AG10803 (cell line): Measurements from ENCODE around the gene RUFY1.
"Not testable (repeated sequence)": the region's sequence is repeated elsewhere in the genome, so short reads cannot be mapped to it uniquely, and the experiment has no call there.

ENCODE experiments used
- DNase-seq: peaks from one replicate; pipeline ENCODE4 v3.0.0; 2010; ENCODE audit warnings: low read depth
- H3K4me3 ChIP-seq: 2 replicates; pipeline ENCODE4 v1.5.1; 2011; ENCODE audit warnings: mild to moderate bottlenecking, low read length, control low read depth
- CTCF ChIP-seq: conservative IDR thresholded peaks from 2 replicates; pipeline ENCODE4 v1.5.1; 2011; ENCODE audit warnings: mild to moderate bottlenecking, low read length, control low read depth, inconsistent platforms

The RUFY1 gene, protein sequence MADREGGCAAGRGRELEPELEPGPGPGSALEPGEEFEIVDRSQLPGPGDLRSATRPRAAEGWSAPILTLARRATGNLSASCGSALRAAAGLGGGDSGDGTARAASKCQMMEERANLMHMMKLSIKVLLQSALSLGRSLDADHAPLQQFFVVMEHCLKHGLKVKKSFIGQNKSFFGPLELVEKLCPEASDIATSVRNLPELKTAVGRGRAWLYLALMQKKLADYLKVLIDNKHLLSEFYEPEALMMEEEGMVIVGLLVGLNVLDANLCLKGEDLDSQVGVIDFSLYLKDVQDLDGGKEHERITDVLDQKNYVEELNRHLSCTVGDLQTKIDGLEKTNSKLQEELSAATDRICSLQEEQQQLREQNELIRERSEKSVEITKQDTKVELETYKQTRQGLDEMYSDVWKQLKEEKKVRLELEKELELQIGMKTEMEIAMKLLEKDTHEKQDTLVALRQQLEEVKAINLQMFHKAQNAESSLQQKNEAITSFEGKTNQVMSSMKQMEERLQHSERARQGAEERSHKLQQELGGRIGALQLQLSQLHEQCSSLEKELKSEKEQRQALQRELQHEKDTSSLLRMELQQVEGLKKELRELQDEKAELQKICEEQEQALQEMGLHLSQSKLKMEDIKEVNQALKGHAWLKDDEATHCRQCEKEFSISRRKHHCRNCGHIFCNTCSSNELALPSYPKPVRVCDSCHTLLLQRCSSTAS

GRCh38 chr5:179550511-179551342 is at the start of gene RUFY1:
RUFY1 (plus strand) TSS chr5:179550554; CDS start chr5:179550570, 16 bp downstream.
- H3K4me3 ChIP-seq = peak within 1 kb of the TSS; percentile 64
- no peak for TF ChIP-seq CTCF
- DNase-seq = peak; percentile 75

- H3K4me3 ChIP-seq, DNase-seq: not testable (repeated sequence)
Measured at GRCh38 chr5:179501997-179502396, 48.4 kb upstream of the RUFY1 start.

- DNase-seq, H3K4me3 ChIP-seq: not testable (repeated sequence)
Measured at GRCh38 chr5:179502420-179502819, 47.9 kb upstream of the RUFY1 start.

GRCh38 chr5:179504191-179504590 is 46.2 kb upstream of the RUFY1 start:
- H3K4me3 ChIP-seq = no peak overlapping the region
- DNase-seq = peak; percentile 35
- TF ChIP-seq CTCF = no peak

DNA sequence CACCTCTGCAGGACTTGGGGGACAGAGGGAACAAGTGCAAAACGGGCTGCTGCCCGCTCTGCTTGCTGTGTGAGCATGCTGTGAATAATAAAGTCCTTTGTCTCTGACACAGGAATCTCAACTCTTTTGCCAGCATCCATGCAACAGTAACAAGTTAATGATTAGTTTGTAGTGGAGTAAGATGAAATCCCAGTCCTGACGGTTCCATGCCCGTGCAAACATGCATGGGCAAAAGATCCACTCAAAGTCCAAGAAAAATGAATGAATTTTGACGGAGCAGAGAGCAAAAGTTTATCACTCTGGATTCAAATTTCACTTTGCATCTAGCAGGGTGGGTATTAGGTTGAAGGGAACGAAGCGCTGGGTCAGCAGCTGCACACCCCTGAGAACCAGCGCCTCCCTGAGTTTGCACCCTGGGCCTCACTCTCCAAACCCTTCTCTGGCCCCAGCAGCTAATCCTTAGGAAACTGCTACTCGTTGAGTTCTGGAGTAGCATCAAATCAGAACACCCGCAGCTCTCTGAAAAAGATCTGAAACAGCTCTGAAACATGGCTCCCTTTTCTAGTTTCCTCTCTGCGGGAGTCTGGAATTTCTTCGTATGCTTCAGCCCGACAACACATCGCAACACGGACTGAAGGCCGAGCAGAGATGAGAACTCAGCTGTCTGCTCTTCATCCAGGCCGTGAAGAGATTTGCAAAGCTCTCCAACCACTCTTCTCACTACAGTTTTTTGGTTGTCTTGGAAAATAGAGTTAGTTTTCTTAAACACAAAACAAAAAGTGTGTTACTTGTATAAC is 45.6 kb upstream of the RUFY1 start:
- no peak overlapping the region for H3K4me3 ChIP-seq
- TF ChIP-seq CTCF = no peak
- DNase-seq = no peak

DNA sequence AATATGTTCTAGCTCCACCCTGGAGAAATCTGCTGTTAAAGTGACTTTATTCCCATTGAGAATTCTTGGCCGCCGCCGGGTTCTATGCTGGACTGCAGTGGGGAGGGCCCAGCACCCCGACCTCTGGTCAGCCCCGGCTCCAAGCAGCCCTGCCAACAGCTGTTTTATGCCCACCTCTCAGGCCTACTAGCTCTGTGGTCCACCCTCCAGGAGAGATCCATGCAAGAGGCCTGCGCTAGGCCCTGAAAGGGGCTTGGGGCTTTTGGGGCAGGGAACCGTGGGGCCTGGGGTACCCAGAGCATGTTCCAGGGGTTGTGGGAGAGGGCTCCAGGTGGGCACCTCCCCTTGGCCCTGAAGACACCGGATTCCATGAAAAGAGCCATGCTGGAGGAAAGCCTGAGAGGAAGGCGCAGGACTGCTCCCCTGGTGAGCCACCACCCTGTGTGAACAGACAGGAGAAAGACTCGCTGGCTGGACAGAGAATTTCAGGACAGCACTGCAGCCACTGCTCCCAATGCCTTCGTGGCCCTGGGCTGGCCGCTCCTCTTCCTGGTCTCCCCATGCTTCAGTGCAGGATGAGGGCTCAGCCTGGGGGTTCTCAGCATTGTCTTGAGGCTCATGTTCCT is 44.6 kb upstream of the RUFY1 start:
- no peak overlapping the region for H3K4me3 ChIP-seq
- no peak for TF ChIP-seq CTCF
- DNase-seq = no peak

DNA sequence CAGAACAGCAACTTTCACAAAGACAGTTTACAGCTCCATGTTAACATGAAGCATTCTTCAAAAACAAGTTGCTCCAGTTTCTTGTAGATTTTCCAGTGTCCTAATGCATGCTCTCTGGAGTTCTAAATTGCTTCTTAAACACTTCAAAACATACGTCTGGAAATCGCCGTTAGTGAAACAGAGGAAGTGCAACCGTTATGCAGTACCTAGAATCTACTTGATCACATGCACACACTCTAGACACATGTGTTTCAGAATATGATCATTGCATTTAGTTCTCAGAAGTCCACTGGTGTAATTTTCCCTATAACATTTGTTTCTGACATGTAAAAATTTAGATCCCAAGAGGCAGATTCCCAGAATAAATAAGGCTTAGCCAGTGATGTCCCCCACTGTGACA is 41.1 kb upstream of the RUFY1 start:
- H3K4me3 ChIP-seq = no peak overlapping the region
- DNase-seq = no peak
- no peak for TF ChIP-seq CTCF
